Activated CD8-positive, alpha-beta memory T cell treated with anti-CD3 and anti-CD28 coated beads, Interleukin-2, amount 50 U/mL, for 24 hours (primary cell): Measurements from ENCODE around the gene ADH4.
"Not testable (repeated sequence)": the region's sequence is repeated elsewhere in the genome, so short reads cannot be mapped to it uniquely, and the experiment has no call there.

Experiments used
- DNase-seq: peaks from one replicate; pipeline ENCODE4 v3.0.0-alpha.2; 2020; ENCODE audit errors: extremely low read depth

The ADH4 gene

DNA sequence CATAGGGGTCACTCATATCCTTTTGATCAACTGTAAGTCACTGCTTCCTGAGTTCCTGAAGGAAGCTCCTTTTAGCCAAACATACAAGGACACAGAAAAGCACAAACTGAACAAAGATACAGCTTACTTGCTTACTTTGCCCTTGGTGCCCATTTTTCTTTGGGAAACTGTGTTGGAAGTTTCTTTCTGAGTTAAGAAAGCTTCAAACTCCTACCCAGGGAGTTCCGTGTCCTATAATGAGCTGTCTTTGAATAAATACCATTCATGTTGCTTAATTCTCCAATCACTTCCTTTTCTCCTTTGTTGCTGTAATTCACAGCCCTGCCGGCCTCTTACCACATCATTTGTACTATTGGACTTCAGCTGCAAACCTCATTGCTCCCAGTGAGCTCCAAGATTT, at the start of gene ADH4:
Gene ADH4, minus strand, starts transcription at position 228 of the 400 bp plus-strand sequence. Its CDS starts 75 bp downstream, at position 153.
- no peak for DNase-seq

DNA sequence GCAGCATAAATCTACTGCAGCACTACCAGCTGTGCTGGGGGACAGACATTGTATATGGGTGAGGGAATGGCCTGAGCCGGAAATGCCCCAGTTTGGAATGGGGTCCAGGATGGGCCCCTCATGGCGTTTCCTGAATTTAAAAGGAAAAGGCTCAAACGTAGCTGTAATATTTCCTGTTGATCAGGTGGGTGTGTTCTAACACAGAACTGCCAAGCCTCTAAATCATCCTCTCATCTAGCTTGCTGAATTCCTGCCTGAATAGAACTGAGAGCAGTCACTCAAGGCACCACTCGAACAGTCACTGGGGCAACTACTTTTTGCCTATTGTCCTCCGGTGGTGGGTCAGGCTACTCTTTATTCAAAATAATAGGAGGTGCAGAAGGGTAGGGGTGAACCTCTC, 46.2 kb upstream of the ADH4 start:
- no peak for DNase-seq

DNA sequence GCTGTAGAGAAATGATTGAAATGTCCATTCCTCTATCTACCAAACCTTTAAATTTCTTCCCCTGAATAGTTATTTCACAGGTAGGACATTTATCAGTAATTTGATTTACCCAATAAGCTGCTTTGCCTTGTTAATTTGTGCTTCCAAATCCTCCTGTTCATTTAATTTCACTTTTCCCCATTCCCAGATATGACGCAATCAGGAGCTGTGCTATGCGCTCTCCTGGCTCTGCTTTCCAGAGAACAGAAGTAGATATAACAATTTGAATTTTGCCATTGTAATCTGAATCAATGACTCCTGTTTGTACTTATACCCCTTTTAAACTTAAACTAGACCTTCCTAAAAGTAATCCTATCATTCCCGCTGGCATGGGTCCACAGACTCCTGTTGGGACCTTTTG, 45.8 kb upstream of the ADH4 start:
- not testable (repeated sequence) for DNase-seq

DNA sequence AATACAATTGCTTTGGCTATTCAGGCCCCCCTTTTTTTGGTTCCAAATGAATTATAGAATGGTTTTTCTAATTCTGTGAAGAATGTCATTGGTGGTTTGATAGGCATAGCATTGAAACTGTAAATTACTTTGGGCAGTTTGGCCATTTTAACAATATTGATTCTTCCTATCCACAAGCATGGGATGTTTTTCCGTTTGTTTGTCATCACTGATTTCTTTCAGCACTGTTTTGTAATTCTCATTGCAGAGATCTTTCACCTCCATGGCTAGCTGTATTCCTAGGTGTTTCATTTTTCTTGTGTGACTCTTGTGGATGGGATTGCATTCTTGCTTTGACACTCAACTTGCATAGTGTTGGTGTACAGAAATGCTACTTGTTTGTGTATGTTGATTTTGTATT, 41.9 kb upstream of the ADH4 start:
- no peak for DNase-seq

DNA sequence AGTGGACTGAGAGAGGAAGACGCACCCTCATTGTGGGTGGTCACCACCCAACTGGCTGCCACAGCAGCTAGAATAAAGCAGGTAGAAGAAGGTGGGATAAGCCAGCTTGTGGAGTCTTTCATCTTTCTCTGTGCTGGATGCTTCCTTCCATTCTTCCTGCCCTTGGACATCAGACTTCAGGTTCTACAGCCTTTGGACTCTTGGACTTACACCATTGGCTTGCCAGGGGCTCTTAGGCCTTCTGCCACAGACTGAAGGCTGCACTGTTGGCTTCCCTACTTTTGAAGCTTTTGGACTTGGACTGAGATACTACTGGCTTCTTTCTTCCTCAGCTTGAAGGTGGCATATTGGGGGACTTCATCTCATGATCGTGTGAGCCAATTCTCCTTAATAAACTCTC, 41.5 kb upstream of the ADH4 start:
- no peak for DNase-seq

DNA sequence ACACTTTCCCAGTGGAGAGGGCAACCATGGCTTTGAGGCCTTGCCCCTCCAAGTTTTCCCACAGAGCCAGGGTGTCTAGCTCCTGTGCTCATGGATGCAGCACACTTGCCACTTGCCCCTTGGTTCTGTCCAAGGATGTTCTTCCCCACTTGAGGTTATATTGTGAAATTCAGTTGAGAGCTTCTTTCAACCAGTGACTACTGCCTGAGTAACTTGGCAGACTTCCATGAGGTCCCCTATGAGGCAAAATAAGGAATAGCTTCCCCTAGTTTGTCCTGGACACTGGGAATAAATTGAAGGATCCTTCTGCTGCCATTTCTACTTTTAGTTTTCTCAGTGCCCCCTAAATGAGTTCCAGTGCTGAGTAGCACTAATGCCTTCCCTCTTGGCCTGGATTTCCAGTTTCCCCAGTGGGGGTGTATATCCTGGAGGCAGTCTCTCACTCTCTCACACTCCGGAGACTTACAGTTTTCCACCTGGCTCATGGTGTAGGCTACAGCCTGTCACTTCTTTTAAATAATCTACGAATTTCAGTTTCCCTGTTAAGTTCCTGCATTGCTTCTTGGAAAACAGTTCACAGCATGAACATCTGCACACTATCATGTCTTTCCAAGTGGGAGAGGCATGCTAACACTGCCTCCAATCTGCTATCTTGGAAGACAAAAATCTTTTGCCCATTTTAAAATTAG, 36.4 kb upstream of the ADH4 start:
- no peak for DNase-seq

DNA sequence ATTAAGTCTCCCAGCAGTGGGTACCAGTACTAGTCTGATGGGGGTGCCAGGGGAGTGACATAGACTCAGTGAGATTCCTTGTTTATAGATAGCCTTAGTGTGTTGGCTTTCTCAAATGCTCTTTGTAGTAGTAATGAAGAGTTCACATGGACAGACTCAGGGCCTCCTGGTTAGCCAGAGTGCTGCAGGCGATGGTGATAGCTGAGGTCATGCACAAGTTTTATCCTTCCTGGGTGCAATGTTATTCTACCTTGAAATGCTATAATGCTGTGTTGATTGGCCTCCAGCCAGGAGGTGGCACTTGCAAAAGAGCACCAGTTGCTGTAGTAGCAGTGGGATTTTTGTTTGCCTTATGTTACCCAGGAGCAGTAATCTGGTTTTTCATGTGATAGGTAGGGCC, 35.5 kb upstream of the ADH4 start:
- no peak for DNase-seq

DNA sequence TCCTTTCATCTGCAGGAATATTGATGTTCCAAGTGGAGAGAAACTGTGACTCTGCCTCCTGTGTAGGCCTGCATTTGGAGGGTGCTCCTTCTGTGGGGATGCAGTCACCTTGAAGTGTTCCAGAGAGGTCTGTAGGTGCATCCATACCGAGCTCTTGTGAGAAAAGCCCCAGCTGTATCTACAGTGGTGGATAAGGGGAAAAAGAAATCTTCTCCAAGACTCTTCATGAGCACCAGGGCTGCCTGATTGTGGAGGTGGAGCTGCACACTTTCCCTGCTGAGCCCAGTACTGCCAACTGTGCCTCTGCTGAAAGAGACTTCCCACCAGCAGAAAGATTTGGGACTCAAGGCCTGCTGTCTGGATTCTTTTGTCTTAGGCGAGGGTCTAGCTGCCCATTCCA, 35.1 kb upstream of the ADH4 start:
- DNase-seq: no peak

DNA sequence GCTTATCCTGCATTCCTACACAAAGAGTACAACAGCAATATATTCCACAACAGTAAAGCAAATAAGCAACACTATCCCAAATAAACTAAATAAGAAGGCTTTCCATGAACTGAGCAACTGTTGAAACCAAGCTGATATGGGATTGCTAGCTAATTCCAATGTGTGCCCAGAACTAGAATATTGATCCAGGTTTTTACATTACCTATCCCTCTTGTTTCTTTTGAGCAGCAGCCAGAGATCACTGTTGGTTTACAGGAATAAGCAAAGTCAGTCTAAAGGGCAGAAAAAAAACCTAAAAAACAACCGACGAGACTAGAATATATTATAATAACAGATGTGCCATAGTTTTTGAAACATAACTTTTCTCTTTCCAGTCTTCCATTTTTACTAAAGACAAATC, 22.4 kb upstream of the ADH4 start:
- DNase-seq: no peak

DNA sequence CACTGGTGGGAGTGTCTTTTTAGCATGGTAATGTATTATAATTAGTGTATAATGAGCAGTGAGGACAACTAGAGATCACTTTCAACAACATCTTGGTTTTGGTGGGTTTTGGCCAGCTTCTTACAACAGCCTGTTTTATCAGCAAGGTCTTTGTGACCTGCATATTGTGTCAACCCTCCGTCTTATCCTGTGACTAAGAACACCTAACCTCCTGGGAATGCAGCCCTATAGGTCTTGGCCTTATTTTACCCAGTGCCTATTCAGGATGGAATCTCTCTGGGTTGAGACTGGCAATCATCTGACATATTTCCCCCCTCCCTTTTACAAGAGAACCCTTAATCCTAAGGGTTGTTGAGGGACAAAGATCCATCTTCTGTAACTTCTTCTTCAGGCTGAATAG, 21.9 kb upstream of the ADH4 start:
- DNase-seq: no peak

DNA sequence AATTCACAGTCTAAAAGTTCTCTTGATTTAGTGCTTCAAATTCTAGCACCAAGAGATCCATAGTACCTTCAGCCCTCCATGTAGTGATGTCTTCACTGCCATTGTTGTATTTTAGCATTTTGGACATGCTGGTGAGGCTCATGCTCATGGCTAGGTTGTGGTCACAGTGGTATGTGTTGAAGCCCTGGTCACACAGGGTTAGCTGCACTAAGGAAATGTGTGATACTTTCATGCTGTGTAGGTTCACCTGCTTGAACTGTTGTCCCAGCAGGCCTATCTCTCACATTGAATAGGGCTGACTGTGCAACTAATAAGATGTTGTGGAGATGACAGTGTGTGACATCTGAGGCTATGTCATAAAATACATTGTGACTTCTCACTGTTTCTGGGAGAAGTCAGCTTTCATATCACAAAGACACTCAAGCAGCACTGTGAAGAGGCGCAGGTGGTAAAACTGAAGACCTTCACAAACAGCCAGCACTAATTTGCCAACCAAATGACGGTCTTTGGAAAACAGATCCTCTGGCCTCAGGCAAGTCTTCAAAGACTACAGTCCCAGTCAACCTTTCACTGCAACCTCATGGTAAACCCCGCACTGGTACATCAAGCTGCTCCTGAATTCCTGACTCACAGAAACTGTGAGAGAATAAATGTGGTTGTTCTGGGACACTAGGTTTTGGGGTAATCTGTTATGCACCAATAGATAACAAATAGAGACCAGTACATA, 17.4 kb upstream of the ADH4 start:
- DNase-seq: no peak

DNA sequence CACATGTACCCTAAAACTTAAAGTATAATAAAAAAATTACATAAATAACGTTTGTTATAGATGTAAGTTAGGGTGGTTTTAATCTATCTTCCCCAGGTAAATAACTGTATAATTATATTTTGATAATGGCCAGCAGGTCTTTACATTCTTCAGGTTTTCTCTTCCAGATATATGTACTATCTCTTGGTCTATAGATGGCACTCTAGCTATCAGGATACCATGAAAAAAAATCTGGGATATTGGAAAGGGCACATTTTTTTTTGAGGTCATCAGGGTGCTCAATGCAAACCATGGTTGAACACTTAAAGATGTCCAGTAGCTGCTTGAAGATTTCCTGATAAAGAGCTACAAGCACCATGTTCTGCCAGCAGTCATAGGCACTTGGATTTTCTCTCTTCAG, 15.6 kb upstream of the ADH4 start:
- no peak for DNase-seq

DNA sequence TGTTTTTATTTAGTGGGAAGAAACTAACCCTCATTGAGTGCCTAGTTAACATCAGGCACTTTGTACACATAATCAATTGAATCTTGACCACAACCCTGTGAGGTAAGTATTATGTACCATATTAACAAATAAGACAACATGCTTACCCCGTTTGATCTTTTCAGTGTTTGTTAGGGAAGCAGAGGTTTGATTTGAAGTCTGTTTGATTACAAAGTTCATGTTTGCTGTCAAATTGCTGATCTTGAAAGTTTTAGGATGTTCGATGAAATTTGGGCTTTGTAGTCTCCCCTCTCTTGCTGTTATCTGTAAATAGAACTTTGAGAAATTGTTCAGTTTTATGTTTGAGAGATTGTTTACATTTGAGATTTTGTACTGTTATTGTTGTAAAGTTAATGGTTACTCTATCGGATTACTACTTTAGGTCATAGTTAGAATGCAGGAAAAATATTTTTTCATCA, 13.4 kb upstream of the ADH4 start:
- no peak for DNase-seq

DNA sequence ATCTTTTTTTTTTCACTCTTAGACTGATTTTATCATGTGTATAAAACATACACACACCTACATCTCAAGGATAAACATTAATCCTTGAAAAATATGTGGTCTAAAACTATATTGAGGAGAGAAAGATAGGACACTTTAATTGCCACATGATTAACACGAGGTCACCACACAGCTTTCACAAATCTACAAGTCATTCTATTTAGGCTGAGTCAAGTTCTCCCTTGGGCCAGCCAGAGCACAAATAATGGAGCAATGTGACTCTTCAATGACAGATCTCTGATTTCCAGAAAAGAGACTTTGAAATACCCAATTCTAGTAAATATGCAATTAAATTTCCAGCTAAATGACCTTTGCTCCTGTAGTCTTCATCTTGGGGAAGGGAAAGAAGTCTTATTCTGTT, 12.9 kb upstream of the ADH4 start:
- no peak for DNase-seq

DNA sequence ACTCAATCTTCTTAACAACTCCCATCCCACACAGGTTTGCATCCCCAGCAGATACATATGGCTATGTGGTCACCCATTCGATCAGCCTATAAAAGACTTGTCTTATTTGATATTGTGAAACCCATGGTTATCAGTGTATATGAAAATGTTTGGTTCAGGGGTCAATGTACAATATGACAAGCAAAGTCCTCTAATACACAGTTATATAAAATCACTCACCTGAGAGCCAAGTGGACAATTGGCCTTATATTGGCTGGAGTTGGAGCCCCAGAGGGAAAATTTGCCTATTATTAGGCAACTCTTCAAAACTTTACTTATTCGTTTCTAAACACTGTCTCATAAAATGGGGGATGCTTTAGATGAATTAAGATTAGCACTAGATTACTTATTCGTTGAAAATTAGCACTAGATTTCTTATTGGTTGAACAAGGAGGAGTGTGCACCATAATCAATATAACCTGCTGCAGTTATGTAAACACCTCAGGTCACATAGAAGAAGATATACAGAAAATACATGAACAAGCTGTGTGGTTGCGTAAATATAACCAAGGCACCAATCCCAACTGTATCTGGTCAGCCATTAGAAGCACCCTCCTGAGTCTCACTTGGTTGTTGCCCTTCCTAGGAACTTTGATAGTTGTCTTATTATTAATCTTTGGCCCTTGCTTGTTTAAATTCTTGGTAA, 10.7 kb upstream of the ADH4 start:
- DNase-seq: no peak

DNA sequence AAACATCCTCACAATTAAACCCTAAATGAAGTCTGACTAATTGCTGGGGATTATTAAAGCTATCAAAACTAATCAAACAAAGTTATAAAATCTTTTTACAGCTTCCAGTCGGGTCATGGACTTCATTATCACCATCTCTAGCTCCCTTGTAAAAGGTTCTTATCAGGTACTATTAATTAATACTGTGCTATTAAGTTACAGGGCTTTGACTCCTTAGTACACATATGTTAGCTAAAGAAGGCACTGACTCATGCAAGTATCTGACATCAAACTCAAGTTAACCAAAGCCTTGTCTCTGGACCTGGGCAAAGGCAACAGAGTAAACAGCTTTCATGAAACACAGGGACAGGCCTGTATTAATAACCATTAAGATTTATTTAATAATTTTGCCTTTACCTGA, 7.9 kb upstream of the ADH4 start:
- DNase-seq: no peak

DNA sequence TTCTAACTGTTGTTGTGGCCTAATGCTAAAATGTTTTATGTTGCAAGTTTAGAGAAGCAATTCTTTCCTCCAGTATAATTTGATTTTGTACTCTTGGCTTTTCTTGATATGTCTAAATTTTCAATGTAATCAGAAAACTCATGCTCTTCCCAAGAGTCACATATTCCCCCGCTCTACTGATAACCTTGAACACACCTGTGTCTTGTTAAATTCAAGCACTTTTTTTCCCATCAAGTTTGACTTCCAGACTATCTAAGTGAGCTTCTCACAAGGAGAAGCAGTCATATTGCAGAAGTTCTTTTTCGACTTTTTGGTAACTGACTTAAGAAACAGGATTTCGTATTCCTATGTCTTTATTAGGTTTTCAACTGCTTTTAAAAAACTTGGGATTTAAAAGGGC, 7.4 kb upstream of the ADH4 start:
- no peak for DNase-seq

DNA sequence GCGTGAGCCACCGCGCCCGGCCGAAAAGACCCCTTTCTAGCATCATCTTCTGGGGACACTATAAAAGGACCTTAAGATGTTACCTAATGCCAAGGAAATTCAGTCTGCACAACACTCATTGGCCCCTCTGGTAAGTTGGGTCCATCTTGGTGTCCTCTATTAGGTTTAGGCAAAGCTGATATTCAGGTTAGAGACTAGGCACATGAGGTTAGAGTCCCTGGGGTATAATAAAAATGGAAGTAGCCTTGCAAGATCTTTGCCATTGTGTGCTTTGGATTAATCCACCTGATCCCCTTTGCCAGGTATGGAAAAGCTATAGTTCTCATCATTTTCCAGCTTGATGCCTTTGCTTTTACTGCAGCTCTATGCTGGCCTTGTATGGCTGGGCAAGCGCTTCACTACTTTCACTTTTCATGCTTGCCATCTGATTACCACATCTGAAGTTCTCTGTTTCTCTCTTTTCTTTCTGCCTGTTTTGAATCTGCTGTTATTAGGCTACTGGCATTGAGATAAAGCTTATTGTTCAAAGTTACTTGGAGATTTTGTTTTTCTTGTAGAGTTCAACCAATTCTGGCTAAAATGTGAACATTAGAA, 5.4 kb upstream of the ADH4 start:
- no peak for DNase-seq

DNA sequence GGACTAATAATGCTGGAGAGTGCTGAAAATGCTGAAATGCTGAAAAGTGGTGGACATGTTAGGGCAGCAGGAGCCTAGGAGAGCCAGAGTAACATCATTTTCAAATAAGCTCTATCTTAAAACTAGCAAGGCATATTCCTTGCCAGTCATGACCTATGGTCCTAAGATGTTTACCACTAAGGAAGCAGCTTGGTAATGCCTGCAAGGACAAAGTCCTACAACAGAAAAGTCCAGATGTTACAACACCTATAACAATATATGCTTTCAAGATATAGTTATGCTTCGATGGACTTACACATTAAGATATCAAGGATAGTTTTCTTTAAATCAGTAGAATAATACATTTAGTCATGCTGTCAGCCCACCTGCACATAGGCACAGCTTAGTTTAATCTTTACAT, 4.5 kb upstream of the ADH4 start:
- DNase-seq: no peak

DNA sequence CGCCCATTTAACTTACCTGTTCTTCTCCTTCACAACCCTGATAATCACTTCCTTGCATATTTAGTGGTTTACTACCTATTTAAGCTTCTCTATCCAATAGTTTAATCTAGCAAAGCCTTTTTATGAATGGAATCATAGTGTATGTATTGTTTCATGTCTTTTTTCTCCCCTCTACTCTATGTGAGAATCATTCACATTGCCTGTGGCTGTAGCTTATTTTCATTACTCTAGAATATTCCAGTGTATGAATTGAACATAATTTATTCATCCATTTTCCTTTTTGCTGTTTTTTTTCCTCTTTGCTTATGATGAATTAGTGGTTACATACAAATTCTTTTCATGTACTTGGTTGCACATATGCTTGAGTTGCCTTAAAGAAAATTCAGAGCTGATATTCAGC, 490 bp upstream of the ADH4 start:
- no peak for DNase-seq

DNA sequence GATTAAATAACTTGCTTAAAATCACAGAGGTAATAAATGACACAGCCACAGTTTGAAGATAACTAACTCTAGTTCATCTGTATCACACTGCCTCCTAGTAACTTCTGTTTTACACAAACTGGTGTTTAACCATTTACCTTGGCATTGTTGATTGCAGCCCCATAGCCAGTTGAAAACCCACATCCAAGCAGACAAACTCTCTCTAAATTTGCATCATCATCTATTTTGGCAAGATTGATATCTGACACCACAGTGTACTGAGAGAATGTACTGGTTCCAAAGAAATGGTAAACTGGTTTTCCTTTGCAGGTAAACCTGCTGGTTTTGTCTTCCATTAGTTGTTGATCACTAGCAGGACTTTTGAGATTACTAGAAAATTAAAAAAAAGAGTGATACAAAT, 7.8 kb downstream of the ADH4 start:
- DNase-seq: no peak

DNA sequence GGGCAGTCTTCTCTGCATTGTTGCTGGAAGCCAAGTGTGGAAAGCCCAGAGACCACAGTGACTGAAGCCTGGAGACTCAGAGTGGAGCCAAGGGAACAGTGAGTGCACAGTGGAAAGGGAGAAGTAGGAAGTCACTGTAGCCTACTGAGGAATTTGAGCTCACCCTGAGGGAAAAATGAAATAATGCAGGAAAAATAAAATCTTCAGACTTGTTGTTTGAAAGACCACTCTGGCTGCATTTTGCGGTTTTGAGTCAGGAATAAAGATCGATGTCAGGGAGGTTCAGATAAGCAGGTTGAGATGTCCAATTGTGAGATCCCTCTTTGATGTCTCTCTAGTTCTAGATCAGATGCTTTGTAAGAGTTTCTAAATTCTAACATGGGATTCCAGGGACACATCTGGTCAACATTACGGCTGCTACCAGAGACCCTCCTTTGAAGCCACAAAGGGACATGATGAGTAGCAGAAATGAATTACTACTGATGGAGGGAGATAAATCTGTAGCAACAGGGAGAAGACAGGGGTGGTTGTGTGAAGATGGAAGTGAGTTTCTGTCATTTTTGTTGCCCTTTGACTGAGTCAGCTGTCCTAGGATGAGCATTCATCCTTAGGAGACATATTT, 8.4 kb downstream of the ADH4 start:
- no peak for DNase-seq
